HepG2 (cell line): ENCODE data around the gene TRIO. TPM values are rescaled to one million over a fixed set of nuclear protein-coding genes. Genes with fewer than 3 reads are reported as not detected.

ENCODE experiments used
- ATAC-seq: fragments of 200-7000 bp; cut with Tn5 transposase; 3 replicates; pipeline ENCODE4 v1.9.1; 2020; ENCODE audit warnings: mild to moderate bottlenecking, moderate library complexity
- BruUV-seq: library from RNA; stranded (reverse); fragments of 400-500 nt; replicated peaks from 2 replicates; lab custom pipeline; 2021; lab: Mats Ljungman, UMichigan
- CTCF ChIA-PET: fragments of 300-600 bp; formaldehyde crosslinking; extraction: SDS; loops from one replicate; lab custom pipeline; 2021; ENCODE audit warnings: low total read pairs, inconsistent platforms, low intra/inter-chr PET ratio; lab: Yijun Ruan, JAX
- POLR2A ChIA-PET: fragments of 350-600 bp; sonication (Branson Sonifier 250); formaldehyde crosslinking; loops from one replicate; lab custom pipeline; 2020; ENCODE audit warnings: antibody characterized with exemption, inconsistent platforms; lab: Yijun Ruan, JAX
- DNase-seq: peaks from one replicate; pipeline ENCODE4 v3.0.0-alpha.2; 2015; ENCODE audit warnings: low spot score
- FAIRE-seq: peaks from 3 replicates; lab custom pipeline; 2011; peaks lifted over from hg19 to GRCh38; lab: Jason Lieb, UNC
- H2AFZ ChIP-seq: one replicate; pipeline ENCODE4 v1.6.1; 2011; ENCODE audit warnings: low read length, inconsistent platforms
- H3K27ac ChIP-seq: fragments of 300-600 bp; 3 replicates; pipeline ENCODE4 v1.8.0; 2011; ENCODE audit warnings: mixed run types, mild to moderate bottlenecking, mixed read lengths, low read length, inconsistent platforms; ENCODE audit not compliant: insufficient read depth; ENCODE audit errors: extremely low read length
- H3K27me3 ChIP-seq, 2 experiments: fragments of 200-600 bp in 1 of 2; 2 replicates in 1 of 2; 3 replicates in 1 of 2; pipeline versions ENCODE4 v1.6.0 to v1.8.0; 2011; ENCODE audit warnings: low read length in 2 of 2, mild to moderate bottlenecking in 2 of 2, moderate library complexity in 2 of 2, inconsistent platforms in 1 of 2; ENCODE audit not compliant: insufficient read depth in 2 of 2, control insufficient read depth in 1 of 2
- H3K36me3 ChIP-seq, 2 experiments: fragments of 200-600 bp in 1 of 2; replicated peaks in 1 of 2; 2 replicates in 1 of 2; 3 replicates in 1 of 2; pipeline versions ENCODE4 v1.5.1 to v1.8.0; 2011; ENCODE audit warnings: low read length in 2 of 2, inconsistent platforms in 1 of 2; ENCODE audit not compliant: insufficient read depth in 2 of 2, control insufficient read depth in 1 of 2
- H3K4me1 ChIP-seq: 2 replicates; pipeline ENCODE4 v1.5.1; 2012; ENCODE audit warnings: low read length, inconsistent platforms; ENCODE audit not compliant: insufficient read depth
- H3K4me2 ChIP-seq: 2 replicates; pipeline ENCODE4 v1.6.0; 2011; ENCODE audit warnings: low read depth, low read length, inconsistent platforms
- H3K4me3 ChIP-seq, 3 experiments: fragments of 200-600 bp in 1 of 3; sonication (generic), shearing (Covaris generic) in 1 of 3; replicated peaks in 1 of 3; 2 replicates each; pipeline ENCODE4 v1.5.1; 2011 to 2016; ENCODE audit warnings: low read length in 3 of 3, inconsistent platforms in 2 of 3, low read depth in 2 of 3, mild to moderate bottlenecking in 2 of 3, control low read depth in 1 of 3, mixed read lengths in 1 of 3; ENCODE audit not compliant: insufficient read depth in 1 of 3
- H3K79me2 ChIP-seq: one replicate; pipeline ENCODE4 v1.6.1; 2011; ENCODE audit warnings: low read length, inconsistent platforms; ENCODE audit not compliant: insufficient read depth
- H3K9ac ChIP-seq: 2 replicates; pipeline ENCODE4 v1.6.0; 2011; ENCODE audit warnings: mild to moderate bottlenecking, low read depth, low read length, inconsistent platforms; ENCODE audit not compliant: insufficient read depth
- H3K9me3 ChIP-seq: 2 replicates; pipeline ENCODE4 v1.5.1; 2012; ENCODE audit warnings: mild to moderate bottlenecking, low read length
- H4K20me1 ChIP-seq: 2 replicates; pipeline ENCODE4 v1.6.0; 2011; ENCODE audit warnings: inconsistent platforms, mild to moderate bottlenecking, low read length, moderate library complexity; ENCODE audit not compliant: insufficient read depth
- AGO1 ChIP-seq: fragments of 200-400 bp; formaldehyde crosslinking; IDR thresholded peaks from 2 replicates; pipeline ENCODE4 v1.6.1; 2017; ENCODE audit warnings: mild to moderate bottlenecking, low read depth, low read length, moderate library complexity; ENCODE audit not compliant: poor library complexity, severe bottlenecking
- CEBPG ChIP-seq: IDR thresholded peaks from 2 replicates; pipeline ENCODE4 v1.6.1; 2016
- FOXC1 ChIP-seq: sonication (generic); formaldehyde crosslinking; IDR thresholded peaks from 2 replicates; pipeline ENCODE4 v1.8.0; 2022; ENCODE audit warnings: mild to moderate bottlenecking, missing genetic modification reagents, borderline replicate concordance
- GPN1 ChIP-seq: sonication (generic); formaldehyde crosslinking; IDR thresholded peaks from 2 replicates; pipeline ENCODE4 v1.5.1; 2020; ENCODE audit warnings: missing genetic modification reagents, borderline replicate concordance
- ISL2 ChIP-seq: sonication (generic); formaldehyde crosslinking; IDR thresholded peaks from 2 replicates; pipeline ENCODE4 v1.5.0; 2020; ENCODE audit warnings: missing genetic modification reagents
- NFKB2 ChIP-seq: sonication (generic); formaldehyde crosslinking; IDR thresholded peaks from 2 replicates; pipeline ENCODE4 v1.4.0; 2020; ENCODE audit warnings: missing genetic modification reagents, borderline replicate concordance
- PBX2 ChIP-seq: IDR thresholded peaks from 2 replicates; pipeline ENCODE4 v1.6.1; 2016; ENCODE audit warnings: control low read depth
- SMARCE1 ChIP-seq: fragments of 450-650 bp; IDR thresholded peaks from 2 replicates; pipeline ENCODE4 v1.6.1; 2017; ENCODE audit warnings: borderline replicate concordance
- SNAPC2 ChIP-seq: sonication (generic); formaldehyde crosslinking; IDR thresholded peaks from 2 replicates; pipeline ENCODE4 v1.8.1; 2022; ENCODE audit warnings: mild to moderate bottlenecking, missing genetic modification reagents
- TOE1 ChIP-seq: sonication (generic); formaldehyde crosslinking; IDR thresholded peaks from 2 replicates; pipeline ENCODE4 v1.4.0; 2020; ENCODE audit warnings: mild to moderate bottlenecking, missing genetic modification reagents
- ZNF20 ChIP-seq: sonication (generic); formaldehyde crosslinking; IDR thresholded peaks from 2 replicates; pipeline ENCODE4 v1.4.0; 2020; ENCODE audit warnings: mild to moderate bottlenecking, moderate library complexity, missing genetic modification reagents
- ZNF672 ChIP-seq: sonication (generic); formaldehyde crosslinking; IDR thresholded peaks from 2 replicates; pipeline ENCODE4 v1.8.1; 2022; ENCODE audit warnings: missing genetic modification reagents
- ZSCAN21 ChIP-seq: sonication (generic); formaldehyde crosslinking; IDR thresholded peaks from 2 replicates; pipeline ENCODE4 v1.8.0; 2022; ENCODE audit warnings: mild to moderate bottlenecking, missing genetic modification reagents, moderate library complexity, borderline replicate concordance
- WGBS: methylation state at CpG from one replicate; pipeline ENCODE4 v1.1.6; 2017; ENCODE audit warnings: low lambda C conversion rate; 5-methylcytosine and 5-hydroxymethylcytosine counted together
- in situ Hi-C: cut with HindIII; loops from 2 replicates; pipeline ENCODE4 v1.10.0; 2017; ENCODE audit warnings: low pct_unique_long_range_greater_than_20kb; ENCODE audit not compliant: extremely low pct_ligation_motif_present
- intact Hi-C: fragments of 100-400 bp; cut with micrococcal nuclease; formaldehyde crosslinking; loops from one replicate; pipeline ENCODE4 v1.10.0; 2022; ENCODE audit not compliant: unreplicated experiment
- polyA plus RNA-seq, 8 experiments: library from polyadenylated mRNA; depleted of rRNA in 3 of 8; stranded (reverse) in 7 of 8; unstranded in 1 of 8; fragments of >200 nt; fragmentation: Illumina TruSeq in 4 of 8; extraction: Trizol in 4 of 8; gene quantifications; 2 replicates each; pipeline versions ENCODE4 v1.2.1 to v1.2.3, GENCODE V29; 2011 to 2016; ENCODE audit warnings: low read depth in 4 of 8, missing spikeins in 1 of 8, mixed read lengths in 1 of 8; ENCODE audit not compliant: insufficient read depth in 1 of 8
- total RNA-seq, 5 experiments: library from RNA; depleted of rRNA; stranded (reverse); fragments of >200 nt; fragmentation: Illumina TruSeq; extraction: Trizol; gene quantifications; 2 replicates each; pipeline ENCODE4 v1.2.3, GENCODE V29; 2016; ENCODE audit warnings: low read depth in 1 of 5
- TF ChIP-seq, protein P1 (sequence below): sonication (generic); formaldehyde crosslinking; IDR thresholded peaks from 2 replicates; pipeline ENCODE4 v1.8.1; 2023; ENCODE audit warnings: missing genetic modification reagents, inconsistent platforms, borderline replicate concordance
- TF ChIP-seq, protein P2 (sequence below), 2 experiments: sonication (generic) in 1 of 2; formaldehyde crosslinking in 1 of 2; IDR thresholded peaks; 2 replicates each; pipeline versions ENCODE4 v1.5.1 to v1.6.1; 2011 to 2020; ENCODE audit warnings: borderline replicate concordance in 1 of 2, low read depth in 1 of 2, low read length in 1 of 2, mild to moderate bottlenecking in 1 of 2, missing genetic modification reagents in 1 of 2, moderate library complexity in 1 of 2

Gene TRIO
- total and polyA plus RNA-seq, 2 of the 13 experiments (the other 11 are each of a cell fraction or from before 2014, with no cell fraction given) = 45.2 to 45.9 TPM

DNA sequence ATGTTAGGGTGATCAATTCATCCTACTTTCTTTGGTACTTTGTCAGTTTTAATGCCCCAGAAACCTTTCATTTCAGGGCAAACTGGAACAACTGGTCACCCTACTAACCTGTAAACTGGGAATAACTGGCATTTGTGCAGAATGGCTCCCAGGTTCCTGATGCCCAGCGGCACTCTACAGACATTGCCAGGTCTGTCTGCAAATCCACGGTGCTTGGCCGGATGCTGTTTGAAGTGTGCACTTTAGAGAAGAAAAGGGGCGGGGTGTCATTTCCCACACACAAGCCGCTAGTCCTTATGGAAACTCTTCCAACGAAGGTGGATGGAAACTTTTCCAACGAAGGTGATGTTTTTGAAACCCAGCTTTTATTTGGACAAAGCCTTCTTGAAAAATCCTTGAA lies 388.5 kb downstream of the TRIO start:
- H3K4me2 ChIP-seq = no peak overlapping the region
- no peak overlapping the region for H3K9ac ChIP-seq
- CTCF ChIA-PET = no interaction called here
- H3K79me2 ChIP-seq = no peaks in the 10 kb centered on the region
- no peak for TF ChIP-seq SNAPC2
- no peak for TF ChIP-seq CEBPG (CRISPR knock-in tag)
- TF ChIP-seq, protein P1, sequence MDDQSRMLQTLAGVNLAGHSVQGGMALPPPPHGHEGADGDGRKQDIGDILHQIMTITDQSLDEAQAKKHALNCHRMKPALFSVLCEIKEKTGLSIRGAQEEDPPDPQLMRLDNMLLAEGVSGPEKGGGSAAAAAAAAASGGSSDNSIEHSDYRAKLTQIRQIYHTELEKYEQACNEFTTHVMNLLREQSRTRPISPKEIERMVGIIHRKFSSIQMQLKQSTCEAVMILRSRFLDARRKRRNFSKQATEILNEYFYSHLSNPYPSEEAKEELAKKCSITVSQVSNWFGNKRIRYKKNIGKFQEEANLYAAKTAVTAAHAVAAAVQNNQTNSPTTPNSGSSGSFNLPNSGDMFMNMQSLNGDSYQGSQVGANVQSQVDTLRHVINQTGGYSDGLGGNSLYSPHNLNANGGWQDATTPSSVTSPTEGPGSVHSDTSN (CRISPR knock-in tag) = no peak
- no peak for TF ChIP-seq AGO1
- TF ChIP-seq ZSCAN21 (CRISPR knock-in tag) = no peak
- in situ Hi-C loops (no loop called here), intact Hi-C loops (no loop called here)
- H3K27ac ChIP-seq = no peak overlapping the region
- H3K4me1 ChIP-seq = no peaks in the 10 kb centered on the region
- no peaks in the 10 kb centered on the region for H4K20me1 ChIP-seq
- no peak overlapping the region for H3K4me3 ChIP-seq
- no peaks in the 10 kb centered on the region for H3K9me3 ChIP-seq
- POLR2A ChIA-PET = no interaction called here
- DNase-seq (no peak), FAIRE-seq (no peak), ATAC-seq (no peak)
- H2AFZ ChIP-seq = no peak overlapping the region
- BruUV-seq = no TSS peak
- peaks cover 0 to 4% of the 10 kb centered on the region in 2 experiments; a peak in 2 of 5 replicates for H3K27me3 ChIP-seq
- 3% methylated on average over 7 of the region's 7 CpGs for WGBS
- H3K36me3 ChIP-seq = no peaks in the 10 kb centered on the region

GRCh38 chr5:14532180-14532579 lies 389.0 kb downstream of the TRIO start:
- no peak overlapping the region for H2AFZ ChIP-seq
- POLR2A ChIA-PET = no interaction called here
- H3K27me3 ChIP-seq = peaks cover 0 to 4% of the 10 kb centered on the region in 2 experiments; a peak in 2 of 5 replicates
- H3K79me2 ChIP-seq = no peaks in the 10 kb centered on the region
- DNase-seq = no peak
- ATAC-seq = no peak
- H3K27ac ChIP-seq = no peak overlapping the region
- H4K20me1 ChIP-seq = no peaks in the 10 kb centered on the region
- H3K9me3 ChIP-seq = no peaks in the 10 kb centered on the region
- CTCF ChIA-PET = no interaction called here
- in situ Hi-C loops (no loop called here), intact Hi-C loops (no loop called here)
- no peak overlapping the region for H3K9ac ChIP-seq
- no peaks in the 10 kb centered on the region for H3K36me3 ChIP-seq
- no peak overlapping the region for H3K4me3 ChIP-seq
- 0% methylated on average over 2 of the region's 3 CpGs for WGBS
- no TSS peak for BruUV-seq
- H3K4me2 ChIP-seq = no peak overlapping the region
- H3K4me1 ChIP-seq = no peaks in the 10 kb centered on the region
- FAIRE-seq = no peak
- TF ChIP-seq TOE1 (CRISPR knock-in tag) = no peak
- no peak for TF ChIP-seq ISL2
- TF ChIP-seq ZNF672 (CRISPR knock-in tag) = no peak
- no peak for TF ChIP-seq PBX2
- TF ChIP-seq FOXC1 = no peak
- TF ChIP-seq, protein P2, sequence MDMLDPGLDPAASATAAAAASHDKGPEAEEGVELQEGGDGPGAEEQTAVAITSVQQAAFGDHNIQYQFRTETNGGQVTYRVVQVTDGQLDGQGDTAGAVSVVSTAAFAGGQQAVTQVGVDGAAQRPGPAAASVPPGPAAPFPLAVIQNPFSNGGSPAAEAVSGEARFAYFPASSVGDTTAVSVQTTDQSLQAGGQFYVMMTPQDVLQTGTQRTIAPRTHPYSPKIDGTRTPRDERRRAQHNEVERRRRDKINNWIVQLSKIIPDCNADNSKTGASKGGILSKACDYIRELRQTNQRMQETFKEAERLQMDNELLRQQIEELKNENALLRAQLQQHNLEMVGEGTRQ (IDR thresholded peaks at IDR 0.05; ENCODE audit: low read depth, low read length) = no peak
- TF ChIP-seq, protein P2 (CRISPR knock-in tag; IDR thresholded peaks at IDR 0.05; ENCODE audit: borderline replicate concordance) = no peak
- no peak for TF ChIP-seq ZNF20 (CRISPR knock-in tag)
- TF ChIP-seq SMARCE1 = no peak
- TF ChIP-seq GPN1 (CRISPR knock-in tag) = no peak
- no peak for TF ChIP-seq NFKB2 (CRISPR knock-in tag)
